GM18499 (cell line): ENCODE data around the gene ARFRP1.
"Not testable (repeated sequence)": the region's sequence is repeated elsewhere in the genome, so short reads cannot be mapped to it uniquely, and the experiment has no call there.

ENCODE experiments used
- ATAC-seq: cut with Tn5 transposase; IDR thresholded peaks from one replicate; pipeline ENCODE4 v1.9.1; 2021; ENCODE audit warnings: moderate number of reproducible peaks; ENCODE audit not compliant: insufficient read depth, unreplicated experiment

Gene ARFRP1

GRCh38 chr20:63733579-63734081 lies 25.9 kb upstream of the ARFRP1 start:
- ATAC-seq, result no peak

GRCh38 chr20:63733117-63733516 lies 25.3 kb upstream of the ARFRP1 start:
- ATAC-seq, result no peak

- no peak for ATAC-seq
Observed at GRCh38 chr20:63732118-63733095, 24.6 kb upstream of the ARFRP1 start.

- no peak for ATAC-seq
Observed at GRCh38 chr20:63731410-63731809, 23.6 kb upstream of the ARFRP1 start.

- not testable (repeated sequence) for ATAC-seq
Observed at GRCh38 chr20:63730189-63730733, 22.5 kb upstream of the ARFRP1 start.

GRCh38 chr20:63722967-63723622 lies 15.3 kb upstream of the ARFRP1 start:
- not testable (repeated sequence) for ATAC-seq

GRCh38 chr20:63718996-63719395 lies 11.2 kb upstream of the ARFRP1 start:
- no peak for ATAC-seq

GRCh38 chr20:63714858-63715257 lies 7.1 kb upstream of the ARFRP1 start:
- ATAC-seq, result no peak

- no peak for ATAC-seq
Observed at GRCh38 chr20:63712191-63712590, 4.4 kb upstream of the ARFRP1 start.

GRCh38 chr20:63711085-63711645 lies 3.4 kb upstream of the ARFRP1 start:
- ATAC-seq, result no peak

- no peak for ATAC-seq
Observed at GRCh38 chr20:63709149-63709527, 1.4 kb upstream of the ARFRP1 start.

GRCh38 chr20:63708301-63709148 lies 749 bp upstream of the ARFRP1 start:
- ATAC-seq, result no peak

GRCh38 chr20:63706852-63707557 lies 771 bp downstream of the ARFRP1 start:
- no peak for ATAC-seq

- no peak for ATAC-seq
Observed at GRCh38 chr20:63706027-63706695, 1.6 kb downstream of the ARFRP1 start.

GRCh38 chr20:63705232-63706026 lies 2.3 kb downstream of the ARFRP1 start:
- no peak for ATAC-seq

- ATAC-seq, result no peak
Observed at GRCh38 chr20:63704749-63705117, 3.0 kb downstream of the ARFRP1 start.

GRCh38 chr20:63703976-63704748 lies 3.6 kb downstream of the ARFRP1 start:
- no peak for ATAC-seq
